HG03565 (cell line): ENCODE data around the gene ZBTB39.
"Not testable (repeated sequence)": the region's sequence is repeated elsewhere in the genome, so short reads cannot be mapped to it uniquely, and the experiment has no call there.

Experiments used
- ATAC-seq: cut with Tn5 transposase; IDR thresholded peaks from one replicate; pipeline ENCODE4 v1.9.1; 2021; ENCODE audit warnings: mild to moderate bottlenecking, moderate library complexity; ENCODE audit not compliant: unreplicated experiment

The ZBTB39 gene

DNA sequence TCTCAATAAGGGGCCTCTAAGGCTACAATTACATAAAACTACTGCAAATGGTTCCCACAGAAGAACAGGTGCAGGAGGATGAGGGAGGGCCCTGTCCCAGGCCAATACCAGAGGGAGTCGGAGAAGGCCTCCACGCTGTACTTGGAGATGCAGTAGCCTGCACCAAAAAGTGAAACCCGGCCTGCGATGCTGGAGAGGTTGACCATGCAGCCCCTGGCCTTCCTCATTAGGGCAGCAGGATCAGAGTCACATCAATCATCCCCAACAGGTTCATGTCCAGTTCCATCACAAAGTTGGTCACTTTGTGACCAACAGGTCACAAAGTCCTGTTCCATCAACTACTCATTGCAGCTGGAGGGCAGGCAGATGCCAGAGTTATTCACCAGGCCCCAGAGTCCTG, 23.0 kb downstream of the ZBTB39 start:
- ATAC-seq, result no peak

DNA sequence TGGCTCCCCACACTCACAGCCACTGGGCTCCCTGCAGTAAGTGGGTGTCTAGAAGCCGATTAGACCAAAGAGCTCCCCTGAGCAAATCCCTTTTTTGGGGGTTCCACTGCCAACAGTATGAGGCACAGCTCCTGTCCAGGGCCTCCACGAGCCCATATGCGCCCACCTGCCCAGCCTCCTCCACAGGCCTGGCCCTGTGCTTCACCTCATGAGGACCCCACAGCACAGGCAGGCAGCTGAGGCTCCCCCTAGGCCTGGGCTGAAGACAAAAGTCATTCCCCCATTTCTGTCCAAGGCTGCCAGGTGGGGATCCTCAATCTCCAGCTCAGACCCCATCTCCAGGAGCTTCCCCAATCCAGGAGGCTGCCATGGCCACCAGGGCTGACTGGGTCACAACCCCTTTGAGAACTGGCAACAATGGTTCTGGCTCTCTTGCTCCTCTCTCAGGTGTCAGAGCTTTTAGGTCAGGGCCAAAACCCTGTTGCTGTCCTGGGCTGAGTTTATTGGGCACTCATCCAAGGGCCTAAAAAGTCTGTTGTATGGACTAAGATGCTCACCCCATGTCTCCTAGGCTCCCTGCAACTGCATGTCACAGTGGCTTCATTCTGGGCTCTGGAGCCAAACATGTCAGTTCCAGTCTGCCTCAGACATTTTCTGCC, 23.6 kb downstream of the ZBTB39 start:
- not testable (repeated sequence) for ATAC-seq

DNA sequence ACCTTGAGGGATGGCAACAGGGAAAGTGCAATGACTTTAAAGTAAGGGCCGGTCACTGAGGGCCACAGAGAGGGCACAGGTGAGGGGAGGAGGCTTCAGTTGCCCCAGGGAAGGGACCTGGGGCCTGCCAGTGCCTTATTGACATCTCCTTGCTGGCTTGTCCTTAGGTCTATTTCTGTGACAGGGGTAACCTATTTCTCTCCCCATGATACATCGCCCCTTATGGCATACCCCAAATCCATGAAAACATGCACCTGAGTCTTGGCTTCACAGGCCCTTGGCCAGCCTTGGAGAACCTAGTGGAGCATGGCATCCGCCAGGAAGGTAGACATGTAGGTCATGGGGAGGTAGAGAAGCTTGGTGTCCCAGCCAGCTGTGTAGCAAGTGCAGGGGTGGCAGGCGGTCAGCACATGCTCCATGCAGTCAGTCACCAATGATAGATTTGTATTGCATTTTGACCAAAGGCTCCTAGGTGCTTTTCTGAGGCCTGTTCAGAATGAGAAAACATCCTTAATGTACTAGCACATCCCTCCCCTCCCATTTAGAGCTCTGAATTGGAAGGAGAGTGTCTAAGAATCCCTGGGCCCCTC, 25.3 kb downstream of the ZBTB39 start:
- no peak for ATAC-seq

DNA sequence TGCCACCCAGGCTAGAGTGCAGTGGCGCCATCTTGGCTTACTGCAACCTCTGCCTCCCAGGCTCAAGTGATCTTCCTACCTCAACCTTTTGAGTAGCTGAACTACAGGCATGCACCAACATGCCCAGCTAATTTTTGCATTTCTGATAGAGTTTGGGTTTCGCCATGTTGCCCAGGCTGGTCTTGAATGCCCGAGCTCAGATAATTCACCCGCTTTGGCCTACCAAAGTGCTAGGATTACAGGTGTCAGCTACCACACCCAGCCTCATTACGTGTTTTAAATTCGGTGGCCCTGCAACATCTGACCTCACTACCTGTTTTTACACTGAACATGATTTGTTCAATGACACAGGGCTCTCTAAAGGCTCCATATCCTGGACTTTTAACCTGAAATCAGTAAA, 26.1 kb downstream of the ZBTB39 start:
- no peak for ATAC-seq

DNA sequence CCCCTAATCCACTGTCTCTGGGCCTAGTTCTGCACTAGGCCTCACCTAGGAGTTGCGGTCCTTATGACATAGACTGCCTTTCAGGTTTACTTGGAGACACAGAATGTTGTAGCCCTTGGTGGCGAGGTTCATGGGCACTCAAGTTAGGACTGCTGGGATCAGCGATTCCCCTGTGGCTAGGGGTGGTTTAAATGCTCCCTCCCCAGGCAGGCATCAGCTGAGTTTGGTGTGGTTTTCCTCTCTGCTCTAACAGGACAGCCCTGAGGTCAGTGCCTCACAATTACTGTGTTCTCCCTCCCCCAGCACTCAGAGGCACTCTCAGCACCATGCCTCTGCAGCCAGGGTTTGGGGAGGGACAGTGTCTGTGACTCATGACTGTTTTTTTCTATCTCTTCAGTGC, 26.7 kb downstream of the ZBTB39 start:
- no peak for ATAC-seq

DNA sequence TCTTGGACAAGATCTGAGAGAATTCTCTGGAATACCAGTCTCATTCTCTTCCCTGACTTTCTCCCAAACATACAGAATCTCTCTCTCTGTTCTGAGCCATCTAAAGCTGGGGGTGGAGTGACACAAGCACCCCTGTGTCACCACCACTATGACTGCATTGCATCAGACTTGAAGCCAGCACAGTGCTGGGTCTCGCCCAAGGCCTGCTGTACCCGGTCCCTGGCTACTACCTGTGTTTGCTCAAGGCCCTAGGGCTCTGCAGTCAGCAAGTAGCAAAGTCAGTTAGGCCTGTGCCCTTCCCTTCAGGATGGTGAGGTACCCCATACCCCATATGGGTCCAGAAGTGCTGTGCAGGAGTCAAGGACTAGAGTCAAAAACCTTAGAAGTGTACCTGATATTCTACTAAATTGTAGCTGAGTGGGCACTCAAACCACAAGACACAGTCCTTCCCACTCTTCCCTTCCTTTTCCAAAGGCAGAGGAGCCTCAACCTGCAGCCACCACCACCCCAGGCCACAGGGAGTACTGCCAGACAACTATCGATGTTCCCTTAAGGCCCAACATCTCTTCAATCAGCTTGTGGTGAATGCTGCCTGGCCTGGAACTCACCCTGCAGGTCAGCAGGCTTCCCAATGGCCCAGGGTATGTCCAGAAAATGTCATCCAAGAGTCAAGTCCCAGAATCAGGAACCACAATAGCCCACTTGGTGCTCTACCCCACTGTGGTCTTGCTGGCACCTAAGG, 27.8 kb downstream of the ZBTB39 start:
- ATAC-seq, result no peak

DNA sequence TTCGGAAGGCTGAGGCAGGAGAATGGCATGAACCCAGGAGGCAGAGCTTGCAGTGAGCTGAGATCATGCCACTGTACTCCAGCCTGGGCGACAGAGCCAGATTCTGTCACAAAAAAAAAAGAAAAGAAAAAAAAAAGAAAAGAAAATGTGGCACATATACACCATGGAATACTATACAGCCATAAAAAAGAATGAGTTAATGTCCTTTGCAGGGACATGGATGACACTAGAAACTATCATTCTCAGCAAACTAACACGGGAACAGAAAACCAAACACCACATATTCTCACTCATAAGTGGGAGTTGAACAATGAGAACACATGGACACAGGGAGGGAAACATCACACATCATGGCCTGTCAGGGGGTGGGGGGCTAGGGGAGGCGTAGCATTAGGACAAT, 29.0 kb downstream of the ZBTB39 start:
- not testable (repeated sequence) for ATAC-seq

DNA sequence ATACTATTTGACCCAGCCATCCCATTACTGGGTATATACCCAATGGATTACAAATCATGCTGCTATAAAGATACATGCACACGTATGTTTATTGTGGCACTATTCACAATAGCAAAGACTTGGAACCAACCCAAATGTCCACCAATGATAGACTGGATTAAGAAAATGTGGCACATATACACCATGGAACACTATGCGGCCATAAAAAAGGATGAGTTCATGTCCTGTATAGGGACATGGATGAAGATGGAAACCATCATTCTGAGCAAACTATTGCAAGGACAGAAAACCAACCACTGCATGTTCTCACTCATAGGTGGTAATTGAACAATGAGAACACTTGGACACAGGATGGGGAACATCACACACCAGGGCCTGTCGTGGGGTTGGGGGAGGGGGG, 32.1 kb downstream of the ZBTB39 start:
- not testable (repeated sequence) for ATAC-seq

DNA sequence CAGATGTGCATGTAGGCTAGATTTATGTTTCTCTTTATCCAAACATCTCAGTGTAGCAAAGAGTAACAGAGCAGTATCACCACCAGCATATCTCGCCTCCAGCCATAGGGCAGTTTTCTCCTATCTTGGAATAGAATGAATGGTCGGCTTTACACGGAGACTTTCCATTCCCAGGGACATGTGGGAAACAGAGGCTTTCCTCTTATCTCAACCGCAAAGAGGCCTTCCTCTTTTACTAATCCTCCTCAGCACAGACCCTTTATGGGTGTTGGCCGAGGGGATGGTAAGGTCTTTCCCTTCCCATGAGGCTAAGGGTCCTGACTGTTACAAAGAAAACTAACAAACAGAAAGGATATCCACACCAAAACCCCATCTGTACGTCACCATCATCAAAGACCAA, 37.4 kb downstream of the ZBTB39 start:
- not testable (repeated sequence) for ATAC-seq

DNA sequence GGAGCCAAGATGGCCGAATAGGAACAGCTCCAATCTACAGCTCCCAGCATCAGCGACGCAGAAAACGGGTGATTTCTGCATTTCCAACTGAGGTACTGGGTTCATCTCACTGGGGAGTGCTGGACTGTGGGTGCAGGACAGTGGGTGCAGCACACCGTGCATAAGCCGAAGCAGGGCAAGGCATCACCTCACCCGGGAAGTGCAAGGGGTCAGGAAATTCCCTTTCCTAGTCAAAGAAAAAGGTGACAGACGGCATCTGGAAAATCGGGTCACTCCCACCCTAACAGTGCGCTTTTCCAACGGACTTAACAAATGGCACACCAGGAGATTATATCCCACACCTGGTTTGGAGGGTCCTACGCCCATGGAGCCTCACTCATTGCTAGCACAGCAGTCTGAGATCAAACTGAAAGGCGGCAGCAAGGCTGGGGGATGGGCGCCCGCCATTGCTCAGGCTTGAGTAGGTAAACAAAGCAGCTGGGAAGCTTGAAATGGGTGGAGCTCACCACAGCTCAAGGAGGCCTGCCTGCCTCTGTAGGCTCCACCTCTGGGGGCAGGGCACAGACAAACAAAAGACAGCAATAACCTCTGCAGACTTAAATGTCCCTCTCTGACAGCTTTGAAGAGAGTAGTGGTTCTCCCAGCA, 40.2 kb downstream of the ZBTB39 start:
- ATAC-seq, result not testable (repeated sequence)

DNA sequence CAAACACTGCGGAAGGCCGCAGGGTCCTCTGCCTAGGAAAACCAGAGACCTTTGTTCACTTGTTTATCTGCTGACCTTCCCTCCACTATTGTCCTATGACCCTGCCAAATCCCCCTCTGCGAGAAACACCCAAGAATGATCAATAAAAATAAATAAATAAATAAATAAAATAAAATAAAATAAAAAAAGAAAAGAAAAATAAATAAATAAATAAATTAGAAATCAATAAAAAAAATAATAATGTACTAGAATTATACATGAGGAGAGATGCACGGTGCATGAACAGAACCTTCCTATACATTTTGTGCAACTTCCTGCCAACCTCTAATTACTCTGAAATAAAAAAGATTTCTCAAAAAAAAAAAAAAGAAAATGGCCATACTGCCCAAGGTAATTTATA, 41.2 kb downstream of the ZBTB39 start:
- ATAC-seq, result not testable (repeated sequence)

DNA sequence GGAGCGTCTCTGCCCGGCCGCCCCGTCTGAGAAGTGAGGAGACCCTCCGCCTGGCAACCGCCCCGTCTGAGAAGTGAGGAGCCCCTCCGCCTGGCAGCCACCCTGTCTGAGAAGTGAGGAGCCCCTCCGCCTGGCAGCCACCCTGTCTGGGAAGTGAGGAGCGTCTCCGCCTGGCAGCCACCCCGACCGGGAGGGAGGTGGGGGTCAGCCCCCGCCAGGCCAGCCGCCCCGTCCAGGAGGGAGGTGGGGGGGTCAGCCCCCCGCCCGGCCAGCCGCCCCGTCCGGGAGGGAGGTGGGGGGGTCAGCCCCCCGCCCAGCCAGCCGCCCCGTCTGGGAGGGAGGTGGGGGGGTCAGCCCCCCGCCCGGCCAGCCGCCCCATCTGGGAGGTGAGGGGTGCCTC, 42.8 kb downstream of the ZBTB39 start:
- not testable (repeated sequence) for ATAC-seq

DNA sequence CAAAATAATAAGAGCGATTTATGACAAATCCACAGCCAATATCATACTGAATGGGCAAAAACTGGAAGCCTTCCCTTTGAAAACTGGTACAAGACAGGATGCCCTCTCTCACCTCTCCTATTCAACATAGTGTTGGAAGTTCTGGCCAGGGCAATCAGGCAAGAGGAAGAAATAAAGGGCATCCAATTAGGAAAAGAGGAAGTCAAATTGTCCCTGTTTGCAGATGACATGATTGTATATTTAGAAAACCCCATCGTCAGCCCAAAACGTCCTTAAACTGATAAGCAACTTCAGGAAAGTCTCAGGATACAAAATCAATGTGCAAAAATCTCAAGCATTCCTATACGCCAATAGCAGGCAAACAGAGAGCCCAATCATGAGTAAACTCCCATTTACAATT, 44.1 kb downstream of the ZBTB39 start:
- not testable (repeated sequence) for ATAC-seq

DNA sequence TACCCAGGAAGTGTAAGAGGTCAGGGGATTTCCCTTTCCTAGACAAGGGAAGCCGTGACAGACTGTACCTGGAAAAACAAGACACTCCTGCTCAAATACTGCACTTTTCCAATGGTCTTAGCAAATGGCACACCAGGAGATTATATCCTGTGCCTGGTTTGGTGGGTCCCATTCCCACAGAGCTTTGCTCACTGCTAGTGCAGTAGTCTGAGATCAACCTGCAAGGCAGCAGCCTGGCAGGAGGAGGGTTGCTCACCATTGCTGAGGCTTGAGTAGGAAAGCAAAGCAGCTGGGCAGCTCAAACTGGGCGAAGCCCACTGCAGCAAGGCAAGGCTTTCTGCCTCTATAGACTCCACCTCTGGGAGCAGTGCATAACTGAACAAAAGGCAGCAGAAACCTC, 47.9 kb downstream of the ZBTB39 start:
- ATAC-seq, result no peak

DNA sequence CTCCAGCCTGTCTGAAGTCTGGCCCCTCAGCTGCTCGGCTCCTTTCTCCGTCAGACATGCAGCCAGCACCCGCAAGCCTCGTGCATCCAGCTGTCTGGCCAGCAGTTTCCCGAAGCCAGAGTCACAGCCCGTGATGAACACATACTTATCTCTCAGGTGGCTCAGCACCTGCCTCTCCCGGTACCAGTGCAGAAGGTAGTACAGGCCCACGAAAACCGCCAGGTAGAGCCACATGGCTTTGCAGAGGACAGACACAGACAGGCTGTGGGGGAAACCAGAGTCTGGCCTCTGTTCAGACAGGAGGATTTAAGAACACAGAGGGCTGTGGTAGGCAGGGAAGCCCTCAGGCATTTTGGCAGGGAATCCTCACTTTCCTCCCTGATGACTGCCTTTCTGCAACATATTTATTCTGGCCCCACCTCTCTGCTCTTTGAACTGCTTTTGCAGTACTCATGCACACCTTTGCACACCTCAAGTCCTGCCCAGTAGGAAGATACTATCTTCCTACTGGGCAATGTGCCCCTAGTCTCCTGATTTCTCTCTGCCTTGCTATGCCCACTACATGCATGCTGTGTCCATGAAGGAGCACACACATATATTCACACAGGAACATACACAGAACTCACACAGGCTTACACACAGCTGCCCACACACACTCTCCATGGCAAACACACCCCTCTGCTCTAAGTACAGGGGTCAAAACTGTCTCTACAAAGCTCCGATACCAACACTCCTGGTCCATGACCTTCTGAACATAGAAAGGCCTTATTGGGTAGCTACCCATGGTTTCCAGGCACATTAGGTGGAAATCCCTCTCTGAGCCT, 48.9 kb downstream of the ZBTB39 start, which contains the start of gene RDH16:
Gene RDH16 (minus strand): TSS at position 380 of the 824 bp plus-strand sequence. CDS start 146 bp downstream, at position 234.
- ATAC-seq, result no peak

DNA sequence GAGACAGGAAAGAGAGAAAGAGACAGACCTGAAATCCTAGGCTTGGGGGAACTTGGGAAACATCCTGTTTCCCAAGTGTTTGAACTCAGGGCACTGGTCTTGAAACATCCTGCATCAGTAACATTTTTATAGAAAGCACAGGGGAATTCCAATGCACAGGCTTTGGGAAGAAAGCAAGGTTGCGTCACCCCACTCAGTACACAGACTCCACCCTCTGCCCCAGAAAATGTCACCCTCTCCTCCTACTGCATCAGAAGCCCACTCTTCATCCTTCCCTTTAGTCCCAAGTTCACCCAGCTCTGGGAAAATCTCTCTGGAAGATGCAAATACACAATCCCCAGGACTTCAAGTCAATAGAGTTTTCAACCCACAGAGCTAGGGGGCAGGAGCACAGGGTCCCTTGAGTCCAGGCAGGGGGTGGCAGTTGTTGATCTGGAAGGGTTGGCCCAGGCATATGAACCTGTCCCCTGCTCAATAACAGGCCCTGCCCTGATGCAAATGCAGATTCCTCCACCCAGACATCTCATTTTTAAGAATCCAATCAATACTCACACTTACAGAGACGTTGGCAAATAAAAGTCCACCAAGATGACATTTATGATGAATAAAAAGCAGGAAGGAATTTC, 50.6 kb downstream of the ZBTB39 start:
- ATAC-seq, result no peak

DNA sequence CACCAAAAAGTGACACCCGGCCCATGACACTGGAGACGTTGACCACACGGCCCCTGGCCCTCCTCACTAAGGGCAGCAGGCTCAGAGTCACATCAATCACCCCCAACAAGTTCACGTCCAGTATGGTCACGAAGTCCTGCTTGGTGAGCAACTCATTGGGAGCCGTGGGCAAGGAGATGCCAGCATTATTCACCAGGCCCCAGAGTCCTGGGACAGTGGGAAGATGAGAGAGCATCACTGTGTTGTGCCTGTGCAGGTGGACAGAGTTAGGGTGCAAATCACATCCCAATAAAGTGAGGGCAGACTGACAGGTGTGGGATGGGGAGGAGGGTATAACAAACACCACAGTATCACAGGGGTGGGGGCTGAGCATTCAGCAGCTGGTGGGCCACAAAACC, 51.4 kb downstream of the ZBTB39 start:
- no peak for ATAC-seq

DNA sequence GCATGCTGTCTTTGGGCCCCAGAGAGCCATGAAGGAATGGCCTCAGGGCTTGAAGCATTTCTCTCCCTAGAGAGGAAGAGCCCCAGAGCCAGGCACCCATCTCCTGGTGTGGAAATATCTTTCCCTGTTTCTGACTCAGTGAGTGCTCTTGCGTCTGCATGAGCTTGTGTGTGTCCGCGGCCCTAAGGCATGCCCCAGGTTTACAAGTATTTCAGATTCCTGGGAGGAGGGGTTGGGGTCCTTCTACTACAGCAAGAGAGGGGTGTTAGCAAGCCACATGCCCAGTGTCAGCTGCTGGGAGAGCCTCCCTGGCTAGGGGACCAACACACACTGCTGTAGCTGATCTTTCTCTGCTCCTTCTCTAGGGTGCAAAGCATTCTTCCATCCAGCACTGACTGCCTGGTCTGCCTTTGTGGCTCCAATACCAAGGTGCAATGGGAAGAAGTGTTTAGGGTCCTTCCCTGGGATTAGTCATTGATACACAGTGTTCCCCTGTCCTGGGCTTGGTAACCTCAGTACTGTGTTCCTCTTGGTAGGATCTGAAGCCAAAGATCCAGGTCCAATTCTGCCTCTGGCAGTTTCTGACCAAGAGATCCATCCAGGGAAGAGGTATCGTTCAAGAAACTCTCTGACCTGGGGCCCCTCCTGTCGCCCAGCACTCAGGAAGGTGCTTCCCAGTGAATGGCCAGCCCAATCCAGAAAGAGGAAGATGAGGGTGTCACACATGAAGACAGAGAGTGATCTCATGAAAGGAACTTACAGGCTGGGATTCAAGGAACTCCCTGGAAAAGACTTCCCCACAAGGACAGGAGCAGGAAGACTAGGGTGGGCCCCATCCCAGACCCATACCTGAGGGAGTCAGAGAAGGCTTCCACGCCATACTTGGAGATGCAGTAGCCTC, 52.0 kb downstream of the ZBTB39 start:
- ATAC-seq, result no peak

DNA sequence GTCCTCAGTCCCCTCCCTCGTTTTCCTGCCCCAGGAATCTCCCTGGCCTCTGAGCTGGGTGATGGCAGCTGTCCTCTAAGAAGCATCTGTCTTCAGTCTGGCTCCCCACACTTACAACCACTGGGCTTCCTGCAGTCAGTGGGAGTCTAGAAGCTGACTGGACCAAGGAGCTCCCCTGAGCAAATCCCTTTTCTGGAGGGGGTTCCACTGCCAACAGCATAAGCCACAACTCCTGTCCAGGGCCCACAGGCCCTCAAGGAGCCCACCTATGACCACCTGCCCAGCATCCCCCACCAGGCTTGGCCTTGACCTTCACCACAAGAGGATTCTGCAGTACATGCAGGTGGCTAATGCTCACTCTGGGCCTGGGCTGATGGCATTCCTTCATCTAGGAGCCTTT, 53.0 kb downstream of the ZBTB39 start:
- no peak for ATAC-seq
